Smooth muscle cell (in vitro differentiated cells): ENCODE results near the gene CEP170. TPM values are rescaled to one million over a fixed set of nuclear protein-coding genes. Genes with fewer than 3 reads are reported as not detected.
"Not testable (repeated sequence)": the region's sequence is repeated elsewhere in the genome, so short reads cannot be mapped to it uniquely, and the experiment has no call there.

ENCODE experiments used
- DNase-seq: peaks from one replicate; lab custom pipeline; 2025; ENCODE audit not compliant: unreplicated experiment; lab: John Stamatoyannopoulos, UW
- H2AFZ ChIP-seq: fragments of 200-600 bp; sonication (generic); 2 replicates; pipeline ENCODE4 v1.6.0; 2016; ENCODE audit warnings: antibody characterized with exemption, low read depth, mild to moderate bottlenecking
- H3F3A ChIP-seq: fragments of 200-600 bp; sonication (generic); 2 replicates; pipeline ENCODE4 v1.6.0; 2017; ENCODE audit warnings: antibody characterized with exemption, low read depth
- H3K27ac ChIP-seq: fragments of 200-600 bp; sonication (generic); 2 replicates; pipeline ENCODE4 v1.5.1; 2016; ENCODE audit warnings: low read depth, mild to moderate bottlenecking
- H3K27me3 ChIP-seq: fragments of 200-600 bp; sonication (generic); 2 replicates; pipeline ENCODE4 v1.6.1; 2016; ENCODE audit warnings: low read depth, mild to moderate bottlenecking
- H3K36me3 ChIP-seq: fragments of 200-600 bp; sonication (generic); 2 replicates; pipeline ENCODE4 v1.5.1; 2016; ENCODE audit warnings: low read depth
- H3K4me1 ChIP-seq: fragments of 200-600 bp; sonication (generic); 2 replicates; pipeline ENCODE4 v1.5.1; 2016; ENCODE audit warnings: low read depth
- H3K4me2 ChIP-seq: fragments of 200-600 bp; sonication (generic); 2 replicates; pipeline ENCODE4 v1.6.0; 2016; ENCODE audit warnings: mild to moderate bottlenecking
- H3K4me3 ChIP-seq: fragments of 200-600 bp; sonication (generic); 2 replicates; pipeline ENCODE4 v1.5.1; 2016; ENCODE audit warnings: mild to moderate bottlenecking
- H3K79me2 ChIP-seq: fragments of 200-600 bp; sonication (generic); 2 replicates; pipeline ENCODE4 v1.6.0; 2016; ENCODE audit warnings: low read depth, mild to moderate bottlenecking
- H3K9ac ChIP-seq: fragments of 200-600 bp; sonication (generic); 2 replicates; pipeline ENCODE4 v1.6.0; 2016; ENCODE audit warnings: low read depth
- H3K9me3 ChIP-seq: fragments of 200-600 bp; sonication (generic); replicated peaks from 2 replicates; pipeline ENCODE4 v1.5.1; 2016; ENCODE audit warnings: low read depth
- H4K20me1 ChIP-seq: fragments of 200-600 bp; sonication (generic); 2 replicates; pipeline ENCODE4 v1.6.0; 2016; ENCODE audit warnings: low read depth
- WGBS: methylation state at CpG from one replicate; pipeline ENCODE4 v1.1.7; 2016; ENCODE audit warnings: low lambda C conversion rate; 5-methylcytosine and 5-hydroxymethylcytosine counted together
- polyA plus RNA-seq: library from polyadenylated mRNA; unstranded; fragments of >200 nt; fragmentation: Nextera tagmentation; extraction: Ambion mirVana; gene quantifications from 2 replicates; pipeline ENCODE4 v1.2.1, GENCODE V29; 2016
- total RNA-seq: library from RNA; depleted of rRNA; stranded (reverse); fragments of >200 nt; gene quantifications from 2 replicates; pipeline ENCODE4 v1.2.3, GENCODE V29; 2014
- TF ChIP-seq, protein P1 (sequence below): fragments of 200-600 bp; sonication (generic); IDR thresholded peaks from 2 replicates; pipeline ENCODE4 v1.5.1; 2017; ENCODE audit warnings: borderline replicate concordance, mild to moderate bottlenecking, antibody characterized with exemption; ENCODE audit not compliant: insufficient read depth, poor library complexity, severe bottlenecking

The CEP170 gene
- total and polyA plus RNA-seq, 2 experiments from 2014 or later: 76.0 to 145 TPM

DNA sequence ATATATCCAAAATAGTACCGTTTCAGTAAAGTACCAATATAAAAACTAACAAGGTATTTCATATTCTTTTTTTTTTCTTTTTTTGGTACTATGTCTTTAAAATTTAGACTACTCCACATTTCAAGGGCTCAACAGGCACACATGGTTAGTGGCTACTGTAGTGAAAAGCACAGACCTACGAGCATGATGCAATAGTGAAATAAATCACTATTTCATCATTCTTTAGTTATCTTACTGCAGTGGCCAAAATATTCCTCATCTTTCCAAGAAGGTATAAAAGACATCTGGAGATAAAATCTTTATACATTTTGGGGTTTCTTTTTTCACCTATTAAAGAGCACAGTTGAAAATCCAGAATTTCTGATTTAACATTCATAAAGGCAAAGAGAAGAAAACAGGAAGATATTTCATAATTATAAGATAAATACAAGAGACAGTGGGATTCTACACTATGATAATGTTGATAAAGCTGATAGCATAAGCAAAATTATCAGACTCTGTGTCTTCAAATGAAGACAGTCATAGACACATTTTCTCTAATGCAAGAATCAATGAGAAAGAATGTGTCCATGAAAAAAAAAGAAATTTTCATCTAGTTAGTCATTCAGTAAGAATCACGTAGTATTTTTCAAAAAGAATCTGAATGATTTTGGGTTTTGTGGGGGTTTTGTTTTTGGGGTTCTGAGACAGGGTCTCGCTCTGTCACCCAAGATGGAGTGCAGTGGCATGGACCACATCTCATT, 41.9 kb downstream of the CEP170 start:
- Histone ChIP-seq H3K4me2 (peak overlapping the region; percentile 69), H3K79me2 (peaks cover 65% of the 10 kb centered on the region), H4K20me1 (peaks cover 38% of the 10 kb centered on the region), H3K36me3 (no peaks in the 10 kb centered on the region), H3K9me3 (no peaks in the 10 kb centered on the region), H3K27me3 (no peaks in the 10 kb centered on the region), H2AFZ (no peak overlapping the region), H3K27ac (peak overlapping the region; percentile 67), H3K4me3 (no peak overlapping the region), H3K9ac (no peak overlapping the region), H3K4me1 (peaks cover 3% of the 10 kb centered on the region), H3F3A (peaks cover 15% of the 10 kb centered on the region)
- WGBS: 60% methylated on average over 4 of the region's 4 CpGs
- DNase-seq: no peak
- TF ChIP-seq, protein P1, sequence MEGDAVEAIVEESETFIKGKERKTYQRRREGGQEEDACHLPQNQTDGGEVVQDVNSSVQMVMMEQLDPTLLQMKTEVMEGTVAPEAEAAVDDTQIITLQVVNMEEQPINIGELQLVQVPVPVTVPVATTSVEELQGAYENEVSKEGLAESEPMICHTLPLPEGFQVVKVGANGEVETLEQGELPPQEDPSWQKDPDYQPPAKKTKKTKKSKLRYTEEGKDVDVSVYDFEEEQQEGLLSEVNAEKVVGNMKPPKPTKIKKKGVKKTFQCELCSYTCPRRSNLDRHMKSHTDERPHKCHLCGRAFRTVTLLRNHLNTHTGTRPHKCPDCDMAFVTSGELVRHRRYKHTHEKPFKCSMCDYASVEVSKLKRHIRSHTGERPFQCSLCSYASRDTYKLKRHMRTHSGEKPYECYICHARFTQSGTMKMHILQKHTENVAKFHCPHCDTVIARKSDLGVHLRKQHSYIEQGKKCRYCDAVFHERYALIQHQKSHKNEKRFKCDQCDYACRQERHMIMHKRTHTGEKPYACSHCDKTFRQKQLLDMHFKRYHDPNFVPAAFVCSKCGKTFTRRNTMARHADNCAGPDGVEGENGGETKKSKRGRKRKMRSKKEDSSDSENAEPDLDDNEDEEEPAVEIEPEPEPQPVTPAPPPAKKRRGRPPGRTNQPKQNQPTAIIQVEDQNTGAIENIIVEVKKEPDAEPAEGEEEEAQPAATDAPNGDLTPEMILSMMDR: no peak

DNA sequence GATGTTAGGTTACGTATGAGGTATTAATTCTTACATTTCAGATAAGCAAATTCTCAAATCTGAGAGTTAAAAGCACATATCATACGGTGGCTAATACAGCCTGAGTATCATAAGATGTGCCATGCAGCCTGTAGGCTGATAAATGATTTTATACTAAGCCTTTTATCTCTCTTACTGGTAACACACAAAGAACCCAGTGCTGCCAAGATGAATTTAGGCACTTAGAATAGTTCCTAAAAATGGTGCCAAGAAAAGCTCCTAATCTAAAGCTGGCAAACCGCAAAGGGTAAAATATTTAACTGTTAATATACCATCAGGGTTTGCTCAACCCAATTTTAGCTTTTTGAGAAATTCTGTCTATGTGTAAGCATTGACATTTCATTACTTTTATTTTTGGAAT, 43.1 kb downstream of the CEP170 start:
- H2AFZ ChIP-seq, H3K27me3 ChIP-seq, H3K9me3 ChIP-seq, H3K4me2 ChIP-seq, H3K4me3 ChIP-seq, H3K4me1 ChIP-seq, DNase-seq, H3K9ac ChIP-seq, H3K36me3 ChIP-seq, H3F3A ChIP-seq: not testable (repeated sequence)
- WGBS: 45% methylated on average over 3 of the region's 3 CpGs
- H3K27ac ChIP-seq: peak overlapping the region; percentile 67
- peaks cover 26% of the 10 kb centered on the region for H4K20me1 ChIP-seq
- peaks cover 55% of the 10 kb centered on the region for H3K79me2 ChIP-seq

DNA sequence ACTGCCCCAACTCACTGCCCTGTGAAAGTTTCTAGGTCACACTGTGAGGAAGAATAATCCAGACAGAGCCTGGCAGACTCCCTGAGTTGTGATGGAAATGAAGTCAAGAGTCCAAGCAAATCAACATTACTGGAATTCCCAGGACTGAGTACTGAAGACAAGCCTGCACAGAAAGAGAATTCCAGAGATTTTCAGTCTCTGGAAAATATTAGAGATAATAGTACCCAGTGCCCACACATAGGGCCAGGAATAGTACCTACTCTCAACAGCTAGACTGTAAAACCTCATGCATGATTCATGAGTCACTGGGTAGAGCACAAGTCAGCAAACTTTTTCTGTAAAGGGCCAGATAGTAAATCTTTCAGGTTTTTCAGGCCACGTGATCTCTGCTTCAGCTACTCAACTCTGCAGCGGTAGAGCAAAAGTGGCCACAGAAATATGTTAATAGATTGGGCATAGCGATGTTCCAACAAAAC, 50.0 kb downstream of the CEP170 start:
- peak overlapping the region; percentile 84 for H3K27ac ChIP-seq
- WGBS: 6% methylated on average over 3 of the region's 3 CpGs
- peaks cover 49% of the 10 kb centered on the region for H3K79me2 ChIP-seq
- H3F3A ChIP-seq: peaks cover 16% of the 10 kb centered on the region
- H3K9ac ChIP-seq, H2AFZ ChIP-seq, H3K4me1 ChIP-seq, H3K9me3 ChIP-seq, DNase-seq, H3K27me3 ChIP-seq, H4K20me1 ChIP-seq, H3K4me3 ChIP-seq, H3K36me3 ChIP-seq: not testable (repeated sequence)
- peak overlapping the region; percentile 65 for H3K4me2 ChIP-seq

DNA sequence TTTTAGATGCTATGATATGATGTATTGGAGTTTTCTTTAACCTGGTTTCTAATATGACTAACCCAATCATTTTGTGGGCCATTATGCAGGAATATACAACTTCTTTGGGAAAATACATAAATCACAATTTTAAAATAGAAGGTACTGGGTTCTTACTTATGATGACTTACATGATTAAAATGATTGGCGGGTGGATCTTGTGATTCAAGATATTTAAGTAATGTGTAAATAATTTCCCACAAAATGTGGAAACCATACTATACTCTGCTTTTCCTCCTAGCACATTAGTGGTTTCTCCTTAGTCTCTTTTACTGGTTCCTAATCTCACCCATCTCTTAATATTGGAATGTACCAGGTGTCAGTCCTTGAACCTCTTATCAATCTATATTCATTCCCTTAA, 50.7 kb downstream of the CEP170 start:
- 100% methylated on average over 1 of the region's 1 CpG for WGBS
- H3K27ac ChIP-seq: peak overlapping the region; percentile 84

DNA sequence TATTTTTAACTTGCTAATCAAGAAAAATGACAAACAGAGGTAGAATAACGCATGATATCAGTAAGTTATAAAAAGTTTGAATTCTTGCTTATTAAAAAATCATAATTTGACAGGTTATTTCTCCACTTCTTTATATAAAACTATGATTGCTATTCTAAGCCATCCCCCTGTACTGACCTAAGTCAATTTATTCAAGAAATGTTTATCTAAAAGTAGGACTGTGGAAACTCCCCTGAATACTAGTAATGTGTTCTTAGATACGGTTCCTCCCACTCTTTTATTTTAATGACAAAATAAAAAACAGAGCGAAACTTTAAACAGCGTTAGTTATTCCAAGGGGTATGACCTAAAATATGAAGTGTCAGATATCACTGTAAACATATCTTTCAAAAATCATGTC, 51.9 kb downstream of the CEP170 start:
- not testable (repeated sequence) for H3K4me3 ChIP-seq, H2AFZ ChIP-seq, H3K9ac ChIP-seq, H3K36me3 ChIP-seq, H3K27me3 ChIP-seq, H3K4me2 ChIP-seq, H3K27ac ChIP-seq, H3K4me1 ChIP-seq, DNase-seq, H4K20me1 ChIP-seq, H3K9me3 ChIP-seq
- Histone ChIP-seq H3F3A (peaks cover 16% of the 10 kb centered on the region), H3K79me2 (peaks cover 37% of the 10 kb centered on the region)
- 97% methylated on average over 4 of the region's 4 CpGs for WGBS

More for the DNA sequence above, 50.7 kb downstream of the CEP170 start:
- H3K4me2 ChIP-seq, H3K9me3 ChIP-seq, H3K4me3 ChIP-seq, H4K20me1 ChIP-seq, DNase-seq, H2AFZ ChIP-seq, H3K4me1 ChIP-seq, H3K36me3 ChIP-seq, H3K27me3 ChIP-seq, H3K9ac ChIP-seq: not testable (repeated sequence)
- Histone ChIP-seq H3K79me2 (peaks cover 41% of the 10 kb centered on the region), H3F3A (peaks cover 16% of the 10 kb centered on the region)

DNA sequence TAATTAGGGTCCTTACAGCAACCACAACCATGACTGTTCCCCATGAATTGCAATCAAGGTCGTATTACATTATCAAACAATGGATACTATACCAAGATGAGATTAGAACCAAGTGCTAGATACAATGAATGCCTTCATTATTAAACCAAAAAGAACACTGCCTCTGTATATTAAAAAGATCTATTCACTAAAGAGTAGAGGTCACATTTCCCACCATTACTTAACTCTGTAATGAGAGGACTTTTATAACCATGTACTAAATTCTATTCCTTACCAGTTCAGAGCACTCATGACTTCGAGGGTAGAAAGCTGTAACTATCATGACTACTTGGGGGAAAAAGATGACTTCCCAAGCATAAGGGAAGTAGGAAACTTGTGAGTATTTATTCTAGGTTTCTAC, 53.8 kb downstream of the CEP170 start:
- not testable (repeated sequence) for H3K36me3 ChIP-seq, H3K4me3 ChIP-seq, H2AFZ ChIP-seq, H3K4me1 ChIP-seq, H3K9ac ChIP-seq, H3K27me3 ChIP-seq, H3K4me2 ChIP-seq, H4K20me1 ChIP-seq, H3K27ac ChIP-seq, DNase-seq, H3K9me3 ChIP-seq, H3F3A ChIP-seq
- 93% methylated on average over 2 of the region's 2 CpGs for WGBS
- peaks cover 33% of the 10 kb centered on the region for H3K79me2 ChIP-seq

DNA sequence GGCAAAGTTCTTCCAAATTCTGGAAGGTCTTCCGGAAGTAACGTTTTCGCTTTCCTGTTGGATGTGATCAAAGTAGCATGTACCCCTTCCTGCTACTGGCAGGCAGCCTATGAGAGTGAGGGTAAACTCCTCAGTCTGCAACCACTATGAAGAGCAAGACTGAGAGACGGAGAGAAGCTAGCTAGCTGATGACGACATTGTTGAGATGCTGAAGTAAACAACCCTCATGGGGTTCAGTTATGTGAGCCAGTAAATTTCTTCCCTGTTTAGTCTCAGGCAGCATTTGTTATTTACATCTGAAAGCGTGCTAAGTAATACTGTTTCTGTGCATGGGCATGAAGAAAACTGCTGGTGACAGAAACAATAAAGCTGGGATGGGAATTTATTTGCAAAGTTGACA, 57.6 kb downstream of the CEP170 start:
- H3K4me3 ChIP-seq, H3F3A ChIP-seq, H3K9me3 ChIP-seq, H3K27me3 ChIP-seq, DNase-seq, H2AFZ ChIP-seq, H3K9ac ChIP-seq, H3K4me1 ChIP-seq, H3K4me2 ChIP-seq, H3K27ac ChIP-seq, H3K36me3 ChIP-seq, H4K20me1 ChIP-seq: not testable (repeated sequence)
- 78% methylated on average over 6 of the region's 6 CpGs for WGBS
- peaks cover 16% of the 10 kb centered on the region for H3K79me2 ChIP-seq

DNA sequence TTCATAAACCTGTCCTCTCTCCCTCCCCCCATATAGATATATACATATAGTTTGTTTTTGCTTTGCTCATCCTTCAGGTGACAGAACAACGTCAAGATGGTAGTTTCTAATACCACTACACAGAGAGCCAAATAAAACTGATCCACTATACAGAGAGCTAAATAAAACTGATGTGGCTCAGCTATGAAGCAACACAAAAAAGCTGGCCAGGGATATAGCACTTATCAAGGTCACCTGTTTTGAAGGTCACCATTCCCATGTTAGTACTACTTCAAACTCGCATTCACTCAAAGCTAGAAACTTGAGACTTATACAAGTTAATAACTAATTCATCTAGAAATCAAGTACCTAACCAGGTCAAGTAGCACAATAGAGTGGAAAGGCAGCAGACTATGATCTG, 61.8 kb downstream of the CEP170 start:
- not testable (repeated sequence) for H2AFZ ChIP-seq, H3F3A ChIP-seq, H3K36me3 ChIP-seq, H3K9ac ChIP-seq, H3K4me2 ChIP-seq, H4K20me1 ChIP-seq, H3K4me1 ChIP-seq, H3K27me3 ChIP-seq, H3K4me3 ChIP-seq, DNase-seq, H3K79me2 ChIP-seq, H3K9me3 ChIP-seq, H3K27ac ChIP-seq
- whole genome bisulfite sequencing: 100% methylated on average over 2 of the region's 2 CpGs
